Activated naive CD4-positive, alpha-beta T cell (primary cell): ENCODE measurements around the gene CCDC39.
A peak's percentile ranks its signal among the peaks of the same experiment; 100 is the strongest.
"Not testable (repeated sequence)": the region's sequence is repeated elsewhere in the genome, so short reads cannot be mapped to it uniquely, and the experiment has no call there.

ENCODE experiments used
- DNase-seq, 4 experiments: peaks; one replicate each; lab custom pipeline; 2025; lab: John Stamatoyannopoulos, UW

The CCDC39 gene

DNA sequence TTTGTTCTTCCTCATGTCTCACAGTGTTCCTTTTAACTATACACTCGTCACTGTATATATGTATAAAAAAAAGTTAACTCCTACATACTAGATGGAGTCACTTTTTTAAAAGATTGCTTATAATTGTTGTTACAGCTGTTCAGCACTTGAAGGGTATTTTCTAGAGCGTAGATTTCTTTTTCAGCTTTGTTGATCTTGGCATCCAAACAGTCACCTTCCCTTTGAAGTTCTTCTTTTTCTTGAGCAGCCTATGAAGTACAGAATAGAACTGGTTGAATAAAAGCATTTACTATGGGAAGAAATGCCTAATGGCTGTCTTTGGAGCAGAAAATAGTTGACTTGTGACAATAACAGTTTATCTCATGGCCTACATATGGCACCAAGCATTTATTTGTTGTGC is 59.6 kb downstream of the CCDC39 start:
- DNase-seq: no peak

DNA sequence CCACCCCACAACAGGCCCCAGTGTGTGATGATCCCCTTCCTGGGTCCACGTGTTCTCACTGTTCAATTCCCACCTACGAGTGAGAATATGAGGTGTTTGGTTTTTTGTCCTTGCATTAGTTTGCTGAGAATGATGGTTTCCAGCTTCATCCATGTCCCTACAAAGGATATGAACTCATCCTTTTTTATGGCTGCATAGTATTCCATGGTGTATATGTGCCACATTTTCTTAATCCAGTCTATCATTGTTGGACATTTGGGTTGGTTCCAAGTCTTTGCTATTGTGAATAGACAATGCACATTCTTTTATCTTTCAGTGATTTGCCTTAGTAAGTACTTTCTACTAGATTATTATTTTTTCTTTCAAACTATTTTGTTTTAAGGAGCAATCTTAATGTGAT is 60.7 kb downstream of the CCDC39 start:
- DNase-seq: not testable (repeated sequence)

DNA sequence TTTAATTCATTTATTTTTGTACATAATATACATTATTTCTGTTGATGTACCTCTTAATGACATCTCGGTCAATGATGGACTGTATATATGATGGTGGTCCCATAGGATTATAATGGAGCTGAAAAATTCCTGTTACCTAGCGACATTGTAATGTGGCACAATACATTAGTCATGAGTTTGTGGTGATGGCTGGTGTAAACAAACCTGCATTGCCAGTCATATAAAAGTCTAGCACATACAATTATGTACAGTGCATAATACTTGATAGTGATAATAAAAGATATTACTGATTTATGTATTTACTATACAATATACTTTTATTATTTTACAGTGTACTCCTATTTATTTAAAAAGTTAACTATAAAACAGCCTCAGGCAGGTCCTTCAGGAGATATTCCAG is 62.2 kb downstream of the CCDC39 start:
- no peak for DNase-seq

DNA sequence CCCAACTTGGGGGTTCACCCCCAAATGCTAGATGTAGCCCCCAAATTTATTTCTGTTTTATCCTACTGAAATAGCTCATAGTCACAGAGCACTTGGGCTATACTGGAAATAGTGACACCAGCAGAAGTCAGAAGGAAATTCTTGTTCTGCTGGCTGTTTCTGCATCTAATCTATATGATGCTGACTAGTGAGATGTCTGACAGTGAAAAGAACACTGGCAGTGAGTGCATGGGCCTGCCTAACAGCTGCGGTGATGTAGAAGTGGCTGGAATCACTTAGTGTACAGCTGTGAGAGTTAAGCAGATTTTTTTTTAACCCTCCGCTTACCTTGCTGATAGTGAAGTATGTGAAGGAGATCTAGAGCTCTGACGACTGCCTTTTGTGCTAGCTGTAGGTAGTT is 63.3 kb downstream of the CCDC39 start:
- DNase-seq: no peak

DNA sequence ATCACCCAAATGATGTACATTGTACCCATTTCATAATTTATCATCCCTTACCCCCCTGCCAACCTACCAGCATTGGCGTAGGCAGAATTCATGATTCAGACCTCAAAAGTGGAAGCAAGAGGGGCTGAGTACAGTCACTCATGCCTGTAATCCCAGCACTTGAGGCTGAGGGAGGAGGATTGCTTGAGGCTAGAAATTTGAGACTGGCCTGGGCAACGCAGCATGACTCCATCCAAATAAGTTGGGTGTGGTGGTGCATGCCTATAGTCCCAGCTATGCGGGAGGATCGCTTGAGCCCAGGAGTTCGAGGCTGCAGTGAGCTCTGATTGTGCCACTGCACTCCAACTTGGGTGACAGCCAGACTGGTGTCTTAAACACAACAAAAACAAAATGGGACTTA is 66.9 kb downstream of the CCDC39 start:
- no peak for DNase-seq

DNA sequence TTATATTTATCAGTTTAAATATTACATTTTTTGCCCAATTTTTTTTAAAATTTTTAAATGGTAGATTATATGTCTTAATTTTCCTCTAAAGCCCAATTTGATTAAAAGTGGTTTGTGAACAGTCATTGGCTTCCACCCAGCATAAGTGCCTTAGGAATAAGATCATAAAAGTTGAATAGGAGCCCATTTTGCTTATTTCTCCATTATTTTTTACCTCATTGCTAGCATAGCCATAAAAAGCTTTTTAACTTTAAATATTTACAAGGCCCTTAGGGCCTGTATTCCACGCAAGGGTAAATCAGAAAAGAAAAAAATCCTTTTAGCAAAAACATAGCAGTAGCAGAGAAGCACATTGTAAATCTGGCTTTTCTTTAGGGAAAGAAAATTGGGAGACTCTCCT is 68.3 kb downstream of the CCDC39 start:
- no peak for DNase-seq

DNA sequence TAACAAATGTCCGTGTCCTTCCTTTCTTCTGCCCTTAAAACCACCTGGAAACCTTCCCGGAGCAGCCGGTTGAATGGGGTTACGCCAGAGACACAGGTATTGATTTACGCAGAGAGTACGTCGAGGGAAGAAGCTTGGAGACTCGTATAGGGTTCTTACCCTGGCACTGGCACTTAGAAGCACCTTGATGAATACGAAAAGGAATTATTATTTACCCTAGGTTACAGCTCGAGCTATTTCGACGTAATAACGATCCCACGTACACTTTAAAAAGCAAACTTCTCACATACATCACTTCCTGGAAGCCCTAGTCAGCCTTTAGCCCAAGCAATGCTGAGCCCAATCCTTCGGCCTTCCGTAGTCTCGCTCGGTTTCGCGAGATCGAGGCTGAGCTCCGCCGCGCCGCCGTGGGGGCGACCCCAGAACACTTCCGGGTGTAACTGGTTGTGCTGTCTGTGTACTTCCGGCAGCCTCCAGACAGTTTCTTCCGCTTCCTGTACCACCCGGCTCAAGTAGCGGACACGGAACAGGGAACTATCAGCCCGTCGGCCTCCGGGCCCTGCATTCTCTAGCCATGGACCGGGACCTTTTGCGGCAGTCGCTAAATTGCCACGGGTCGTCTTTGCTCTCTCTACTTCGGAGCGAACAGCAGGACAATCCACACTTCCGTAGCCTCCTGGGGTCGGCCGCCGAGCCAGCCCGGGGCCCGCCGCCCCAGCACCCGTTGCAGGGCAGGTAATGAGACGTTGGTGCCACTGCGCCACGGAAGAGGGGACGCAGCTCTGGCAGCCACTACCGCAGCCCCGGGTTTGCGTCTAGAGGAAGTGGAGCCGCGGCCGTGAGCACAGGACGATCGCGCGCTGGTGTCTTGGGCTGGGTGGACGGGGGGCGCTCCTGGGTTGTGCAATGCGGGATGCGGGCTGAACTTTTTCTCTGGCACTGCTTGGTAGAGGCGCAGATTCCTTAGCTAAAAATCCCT is 77.3 kb downstream of the CCDC39 start, which contains the start of gene TTC14:
Gene TTC14 (plus strand): TSS at position 476 of the 979 bp plus-strand sequence. CDS start 99 bp downstream, at position 575.
- peak; percentile 81 to 87 (median 86) for DNase-seq

DNA sequence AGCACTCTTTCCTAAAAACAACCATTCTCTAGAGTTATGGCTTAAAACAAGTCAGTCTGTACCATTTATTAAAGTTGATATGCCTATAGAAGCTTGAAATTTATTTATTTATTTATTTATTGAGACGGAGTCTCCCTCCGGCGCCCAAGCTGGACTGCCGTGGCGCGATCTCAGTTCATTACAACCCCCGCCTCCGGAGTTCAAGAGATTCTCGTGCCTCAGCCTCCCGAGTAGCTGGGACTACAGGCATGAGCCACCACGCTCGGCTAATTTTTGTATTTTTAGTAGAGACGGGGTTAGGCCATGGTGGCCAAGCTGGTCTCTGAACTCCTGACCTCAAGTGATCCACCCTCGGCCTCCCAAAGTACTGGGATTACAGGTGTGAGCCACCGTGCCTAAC is 78.8 kb downstream of the CCDC39 start:
- no peak for DNase-seq

DNA sequence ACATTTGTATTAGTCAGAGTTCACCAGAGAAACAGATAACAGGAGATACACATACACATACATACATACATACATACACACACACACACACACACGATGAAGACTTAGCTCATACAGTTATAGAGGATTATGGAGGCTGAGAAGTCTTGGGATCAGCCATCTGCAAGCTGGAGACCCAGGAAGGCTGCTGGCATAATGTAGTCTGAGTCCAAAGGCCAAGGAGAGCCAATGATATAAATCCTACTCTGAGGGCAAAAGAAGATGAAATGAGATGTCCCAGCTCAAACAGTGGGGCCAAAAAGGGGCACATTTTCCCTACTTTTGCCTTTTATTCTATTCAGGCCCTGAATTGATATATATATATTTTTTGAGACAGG is 83.7 kb downstream of the CCDC39 start:
- DNase-seq: no peak

DNA sequence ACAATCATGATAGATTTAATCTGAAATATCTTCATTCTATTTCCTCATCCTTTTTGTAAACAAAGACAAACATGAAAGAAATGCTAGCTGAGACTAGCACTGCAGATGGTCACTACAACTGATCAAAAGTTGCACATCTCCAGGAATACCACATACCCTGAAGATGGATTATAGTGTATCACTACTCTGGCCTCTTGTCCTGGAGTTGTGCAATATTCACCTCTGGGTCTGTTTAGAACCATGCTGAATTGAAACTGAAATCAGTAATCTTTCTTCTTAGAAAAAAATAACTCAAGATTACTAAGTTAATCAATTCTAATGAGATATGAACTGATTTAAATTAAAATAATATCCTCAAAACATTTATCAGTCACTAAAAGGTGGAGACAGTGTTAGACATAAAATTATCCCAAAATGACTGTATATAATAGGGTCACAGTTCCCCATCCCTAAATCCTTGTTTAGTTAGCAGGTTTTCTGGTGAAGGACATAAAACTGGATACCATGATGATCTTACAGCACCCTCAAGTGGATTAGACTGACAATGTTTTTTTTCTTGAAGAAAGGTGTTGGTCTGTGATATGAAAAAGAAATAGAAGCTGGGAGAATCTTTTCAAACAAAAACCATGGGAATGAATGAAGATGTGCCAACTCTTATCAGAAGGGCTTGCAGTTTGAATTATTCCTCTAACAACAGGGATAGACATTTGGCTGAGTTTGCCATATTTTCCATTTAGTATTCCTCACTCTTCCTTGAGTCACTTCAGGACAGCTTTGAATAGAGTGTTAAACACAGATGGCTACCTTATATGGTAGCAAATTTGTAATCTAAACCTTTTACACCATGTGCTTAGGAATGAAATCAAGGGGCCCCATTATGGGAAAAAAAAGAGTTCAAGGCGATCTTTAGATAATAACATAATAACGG is 84.4 kb downstream of the CCDC39 start:
- DNase-seq: no peak

DNA sequence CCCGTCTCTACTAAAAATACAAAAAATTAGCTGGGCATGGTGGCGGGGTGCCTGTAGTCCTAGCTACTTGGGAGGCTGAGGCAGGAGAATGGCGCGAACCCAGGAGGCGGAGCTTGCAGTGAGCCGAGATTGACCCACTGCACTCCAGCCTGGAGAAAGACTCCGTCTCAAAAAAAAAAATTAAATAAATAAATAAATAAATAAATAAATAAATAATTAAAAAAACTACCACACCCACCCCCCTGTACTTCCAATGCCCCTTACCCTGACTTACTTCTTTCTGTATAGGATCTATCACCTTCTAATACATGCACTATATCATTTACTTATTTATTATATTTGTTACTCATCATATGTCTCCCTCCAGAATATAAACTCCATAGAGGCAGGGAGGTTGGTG is 85.7 kb downstream of the CCDC39 start:
- DNase-seq: not testable (repeated sequence)

DNA sequence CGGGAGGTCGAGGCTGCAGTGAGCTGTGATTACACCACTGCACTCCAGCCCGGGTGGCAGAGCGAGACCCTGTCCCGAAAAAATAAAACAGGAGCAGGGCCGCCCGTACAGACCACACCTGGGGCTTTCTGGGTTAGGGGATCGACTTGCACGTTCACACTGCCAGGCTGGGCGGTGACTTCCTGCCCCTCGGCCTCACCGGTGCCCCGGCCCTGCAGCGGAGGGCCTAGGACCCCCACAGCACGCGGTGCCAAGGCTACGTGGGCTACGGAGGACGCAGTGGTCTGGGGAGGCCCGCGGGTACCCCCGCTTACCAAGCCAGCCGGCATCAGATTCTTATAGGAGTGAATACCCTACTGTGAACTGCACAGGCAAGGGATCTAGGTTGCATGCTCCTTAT is 88.9 kb downstream of the CCDC39 start:
- no peak for DNase-seq

DNA sequence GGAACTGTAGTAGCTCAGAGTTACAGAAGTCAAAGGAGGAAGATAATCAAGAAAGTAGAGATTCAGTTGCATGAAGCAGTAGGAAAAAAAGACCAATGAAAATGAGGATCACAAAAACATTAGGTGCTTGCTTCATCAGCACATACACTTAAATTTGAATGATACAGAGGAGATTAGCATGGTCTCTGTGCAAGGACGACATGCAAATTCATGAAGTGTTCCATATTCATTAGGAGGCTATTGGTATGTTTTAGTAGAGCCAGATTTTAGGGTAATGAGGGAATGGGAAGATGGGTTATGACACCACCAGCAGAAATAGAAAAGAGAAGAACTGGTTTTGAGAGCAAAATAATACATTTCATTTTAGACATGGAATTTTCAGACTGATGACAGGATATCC is 98.4 kb downstream of the CCDC39 start:
- no peak for DNase-seq

DNA sequence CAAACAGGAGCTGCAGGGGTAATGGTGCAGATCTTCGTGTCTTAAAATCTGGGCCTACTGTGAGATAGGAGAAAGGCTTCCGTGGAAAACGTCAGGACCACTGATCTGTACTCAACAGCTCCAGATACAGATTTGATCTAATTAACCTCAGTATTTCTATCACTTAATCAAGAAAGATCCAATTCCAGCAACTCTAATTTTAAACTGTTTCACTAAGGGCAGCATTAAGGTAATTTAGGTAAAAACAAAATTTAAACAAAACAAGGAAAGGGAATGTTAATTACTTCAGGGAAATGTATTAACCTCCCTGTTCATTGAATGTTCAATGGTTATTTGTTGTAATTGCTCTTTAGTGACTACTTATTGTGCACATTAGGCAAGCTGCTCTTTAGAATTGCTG is 103.7 kb downstream of the CCDC39 start:
- no peak for DNase-seq

DNA sequence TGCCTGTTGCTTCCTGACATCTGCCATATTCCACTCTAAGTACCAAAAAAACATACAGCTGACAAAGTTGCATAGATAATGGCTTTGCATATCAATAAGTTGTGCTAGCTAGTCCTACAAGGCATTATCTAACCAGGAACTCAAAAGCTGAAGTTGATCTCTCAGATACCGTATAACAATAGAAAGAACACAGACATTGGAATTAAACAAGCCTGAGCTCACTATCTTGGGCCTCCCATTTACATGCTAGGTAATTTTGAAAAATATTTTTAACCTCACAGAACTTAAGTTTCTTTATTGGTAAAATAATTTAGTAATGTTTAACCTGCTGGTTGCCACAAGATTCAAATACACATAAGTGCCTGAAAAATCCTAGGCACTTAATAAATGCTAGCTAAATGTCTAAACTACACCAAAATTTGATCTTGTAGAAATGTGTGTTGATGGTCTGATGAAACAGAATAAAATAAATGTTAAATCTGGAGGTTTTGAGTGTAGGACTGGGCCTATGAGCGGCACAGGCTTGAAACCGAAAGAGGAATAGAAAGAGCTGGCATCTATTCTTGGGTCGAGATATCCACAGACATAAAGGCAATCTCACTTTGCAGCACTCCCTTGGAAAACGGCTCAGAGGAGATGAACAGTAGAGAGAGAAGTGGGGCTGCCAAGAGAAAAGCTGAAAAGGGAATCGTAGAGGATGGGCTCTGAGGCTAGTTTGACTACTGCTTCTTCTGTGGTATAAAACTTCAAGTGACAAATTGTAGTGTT is 107.3 kb downstream of the CCDC39 start:
- no peak for DNase-seq

DNA sequence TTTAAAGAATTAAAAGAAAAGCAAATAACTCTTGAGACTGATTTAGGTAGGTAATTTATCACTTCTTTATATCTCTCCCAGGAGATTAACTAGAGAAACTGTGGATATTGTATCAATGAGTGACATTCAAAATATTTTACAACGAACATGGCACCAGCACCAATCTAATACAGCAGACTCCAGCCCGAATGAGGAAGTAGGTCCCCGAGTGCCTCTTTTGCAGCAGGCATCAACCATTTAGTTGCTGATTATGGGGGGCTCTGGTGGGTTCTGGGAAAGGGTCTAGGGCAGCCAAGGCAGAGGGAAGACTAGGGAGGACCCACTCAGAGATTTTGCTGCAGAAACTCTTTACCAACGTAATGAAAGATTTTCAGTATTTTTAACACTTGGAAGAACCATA is 109.1 kb downstream of the CCDC39 start:
- DNase-seq: no peak

DNA sequence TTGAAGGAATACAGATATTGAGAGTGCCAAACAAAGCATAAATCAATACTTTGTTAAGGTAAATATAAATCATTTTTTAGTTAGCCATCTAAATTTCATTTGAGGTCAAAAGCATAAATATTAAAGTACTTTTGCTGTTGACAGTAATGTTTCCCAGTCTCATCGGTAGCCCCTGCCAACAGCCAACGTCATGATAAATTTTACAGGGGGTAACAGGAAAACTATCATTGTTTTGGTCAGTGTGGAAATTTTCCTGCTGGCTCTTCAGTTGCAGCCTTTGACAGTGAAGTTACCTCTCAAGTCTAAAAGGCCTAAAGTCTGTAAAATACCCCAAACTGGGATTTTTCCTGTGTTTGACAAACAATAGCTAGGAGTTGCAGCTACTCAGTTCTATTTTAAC is 114.6 kb downstream of the CCDC39 start:
- DNase-seq: no peak
